ENCODE results near the gene AGR2.

Gene AGR2

GRCh38 chr7:16849296-16850148 is 44.7 kb upstream of the AGR2 start:
- Histone ChIP-seq H3K9ac (ENCODE audit: low read depth, low read length, poor library complexity, severe bottlenecking) (no peak overlapping the region), H3F3A (ENCODE audit: low read depth) (no peaks in the 10 kb centered on the region), H3K9me3 (ENCODE audit: insufficient read depth, low read depth, low read length) (no peaks in the 10 kb centered on the region), H3K36me3 (ENCODE audit: insufficient read depth, low read length) (no peaks in the 10 kb centered on the region), H3K9me2 (replicated peaks; ENCODE audit: low read depth, low read length) (no peaks in the 10 kb centered on the region), H3K4me3 (ENCODE audit: low read length, poor library complexity, severe bottlenecking) (no peak overlapping the region), H3K27me3 (ENCODE audit: insufficient read depth, low read length, poor library complexity, severe bottlenecking) (no peaks in the 10 kb centered on the region), H3K4me1 (ENCODE audit: insufficient read depth, low read length, poor library complexity, severe bottlenecking) (peaks cover 10% of the 10 kb centered on the region), H4K20me1 (ENCODE audit: insufficient read depth, low read length, poor library complexity, severe bottlenecking) (no peaks in the 10 kb centered on the region), H2AFZ (ENCODE audit: low read length) (0 out of 2 replicates have a peak overlapping the region, but pooled peaks have one; percentile 16), H3K79me2 (ENCODE audit: insufficient read depth, low read length) (no peaks in the 10 kb centered on the region), H3K4me2 (ENCODE audit: low read depth, low read length, poor library complexity, severe bottlenecking) (no peak overlapping the region)
- TF ChIP-seq CTCF (conservative IDR thresholded peaks at IDR 0.05; ENCODE audit: low read length), result no peak
- no peak for TF ChIP-seq EZH2phosphoT487 (IDR thresholded peaks at IDR 0.05; ENCODE audit: borderline replicate concordance)

GRCh38 chr7:16847381-16847860 is 42.6 kb upstream of the AGR2 start:
- H3K9me2 ChIP-seq (replicated peaks; ENCODE audit: low read depth, low read length), result no peaks in the 10 kb centered on the region
- H3K79me2 ChIP-seq (ENCODE audit: insufficient read depth, low read length), result no peaks in the 10 kb centered on the region
- no peaks in the 10 kb centered on the region for H3K36me3 ChIP-seq (ENCODE audit: insufficient read depth, low read length)
- no peak overlapping the region for H3K4me3 ChIP-seq (ENCODE audit: low read length, poor library complexity, severe bottlenecking)
- no peak overlapping the region for H3K4me2 ChIP-seq (ENCODE audit: low read depth, low read length, poor library complexity, severe bottlenecking)
- H3K9ac ChIP-seq (ENCODE audit: low read depth, low read length, poor library complexity, severe bottlenecking), result no peak overlapping the region
- H3K27me3 ChIP-seq (ENCODE audit: insufficient read depth, low read length, poor library complexity, severe bottlenecking), result no peaks in the 10 kb centered on the region
- peaks cover 10% of the 10 kb centered on the region for H3K4me1 ChIP-seq (ENCODE audit: insufficient read depth, low read length, poor library complexity, severe bottlenecking)
- H4K20me1 ChIP-seq (ENCODE audit: insufficient read depth, low read length, poor library complexity, severe bottlenecking), result no peaks in the 10 kb centered on the region
- no peaks in the 10 kb centered on the region for H3K9me3 ChIP-seq (ENCODE audit: insufficient read depth, low read depth, low read length)
- TF ChIP-seq EZH2phosphoT487 (IDR thresholded peaks at IDR 0.05; ENCODE audit: borderline replicate concordance), result no peak
- no peak for TF ChIP-seq CTCF (conservative IDR thresholded peaks at IDR 0.05; ENCODE audit: low read length)
- H2AFZ ChIP-seq (ENCODE audit: low read length), result 0 out of 2 replicates have a peak overlapping the region, but pooled peaks have one; percentile 17
- H3F3A ChIP-seq (ENCODE audit: low read depth), result no peaks in the 10 kb centered on the region

- Histone ChIP-seq H3K36me3 (ENCODE audit: insufficient read depth, low read length) (no peaks in the 10 kb centered on the region), H3K4me1 (ENCODE audit: insufficient read depth, low read length, poor library complexity, severe bottlenecking) (peaks cover 3% of the 10 kb centered on the region), H3K79me2 (ENCODE audit: insufficient read depth, low read length) (no peaks in the 10 kb centered on the region), H3K27me3 (ENCODE audit: insufficient read depth, low read length, poor library complexity, severe bottlenecking) (no peaks in the 10 kb centered on the region), H4K20me1 (ENCODE audit: insufficient read depth, low read length, poor library complexity, severe bottlenecking) (no peaks in the 10 kb centered on the region), H3K9me3 (ENCODE audit: insufficient read depth, low read depth, low read length) (no peaks in the 10 kb centered on the region), H3K4me2 (ENCODE audit: low read depth, low read length, poor library complexity, severe bottlenecking) (no peak overlapping the region), H2AFZ (ENCODE audit: low read length) (no peak overlapping the region), H3K4me3 (ENCODE audit: low read length, poor library complexity, severe bottlenecking) (no peak overlapping the region), H3K9ac (ENCODE audit: low read depth, low read length, poor library complexity, severe bottlenecking) (no peak overlapping the region), H3K9me2 (replicated peaks; ENCODE audit: low read depth, low read length) (no peaks in the 10 kb centered on the region), H3F3A (ENCODE audit: low read depth) (no peaks in the 10 kb centered on the region)
- TF ChIP-seq EZH2phosphoT487 (IDR thresholded peaks at IDR 0.05; ENCODE audit: borderline replicate concordance) (no peak), CTCF (conservative IDR thresholded peaks at IDR 0.05; ENCODE audit: low read length) (no peak)
These were observed 41.9 kb upstream of the AGR2 start for GRCh38 chr7:16846601-16847165.

All from Loucy (cell line).